Neural crest cell (in vitro differentiated cells): ENCODE results near the gene TSPO2. TPM values are rescaled to one million over a fixed set of nuclear protein-coding genes. Genes with fewer than 3 reads are reported as not detected.

Experiments
- DNase-seq: peaks from one replicate; pipeline ENCODE4 v3.0.0; 2021; ENCODE audit warnings: low read depth, mixed read lengths, low spot score
- H3K27ac Mint-ChIP-seq: one replicate; pipeline ENCODE4 v1.8.0; 2021; ENCODE audit warnings: mild to moderate bottlenecking, mixed read lengths; ENCODE audit not compliant: unreplicated experiment
- H3K27me3 Mint-ChIP-seq: 2 replicates; pipeline ENCODE4 v1.8.0; 2021; ENCODE audit warnings: low read depth, mild to moderate bottlenecking, mixed read lengths
- H3K36me3 Mint-ChIP-seq: 2 replicates; pipeline ENCODE4 v1.8.0; 2021; ENCODE audit warnings: low read depth, mild to moderate bottlenecking, mixed read lengths
- H3K4me1 Mint-ChIP-seq: 2 replicates; pipeline ENCODE4 v1.8.0; 2021; ENCODE audit warnings: mixed read lengths
- H3K4me3 Mint-ChIP-seq: one replicate; pipeline ENCODE4 v1.8.0; 2021; ENCODE audit warnings: mild to moderate bottlenecking, mixed read lengths
- H3K9me3 Mint-ChIP-seq: 2 replicates; pipeline ENCODE4 v1.8.0; 2021; ENCODE audit warnings: mixed read lengths
- CTCF ChIP-seq: fragments of 200-600 bp; sonication (generic); conservative IDR thresholded peaks from 2 replicates; pipeline ENCODE4 v1.5.0; 2021; ENCODE audit warnings: antibody characterized with exemption, mild to moderate bottlenecking
- total RNA-seq: library from RNA; stranded (reverse); gene quantifications from 2 replicates; pipeline ENCODE4 v1.2.1, GENCODE V29; 2021

Gene TSPO2
- total RNA-seq, 1 donor from 2014 or later = not detected

DNA sequence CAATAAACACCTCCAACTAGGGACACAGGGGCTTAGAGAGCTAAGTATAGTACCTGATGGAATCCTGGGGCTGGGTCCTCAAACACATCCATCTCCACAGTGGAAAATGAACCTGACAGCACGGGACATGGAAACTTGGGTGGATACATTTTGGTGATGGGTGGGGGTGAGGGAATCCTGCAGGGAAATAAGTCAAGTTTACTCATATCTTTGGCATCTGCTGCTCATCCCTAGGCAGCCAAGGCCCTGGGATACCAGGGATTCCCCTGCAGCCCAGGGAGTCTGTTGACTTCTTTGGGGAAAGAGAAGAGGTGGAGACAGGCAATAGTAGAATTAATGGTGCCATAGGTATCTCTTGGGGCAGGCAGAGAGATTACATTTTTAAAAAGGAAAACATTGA lies 17.3 kb downstream of the TSPO2 start:
- Mint-ChIP-seq H3K4me3 (no peak overlapping the region), H3K4me1 (peaks cover 5% of the 10 kb centered on the region), H3K9me3 (no peaks in the 10 kb centered on the region), H3K27ac (peak overlapping the region; percentile 30), H3K36me3 (no peaks in the 10 kb centered on the region), H3K27me3 (no peaks in the 10 kb centered on the region)
- TF ChIP-seq CTCF = no peak
- no peak for DNase-seq

DNA sequence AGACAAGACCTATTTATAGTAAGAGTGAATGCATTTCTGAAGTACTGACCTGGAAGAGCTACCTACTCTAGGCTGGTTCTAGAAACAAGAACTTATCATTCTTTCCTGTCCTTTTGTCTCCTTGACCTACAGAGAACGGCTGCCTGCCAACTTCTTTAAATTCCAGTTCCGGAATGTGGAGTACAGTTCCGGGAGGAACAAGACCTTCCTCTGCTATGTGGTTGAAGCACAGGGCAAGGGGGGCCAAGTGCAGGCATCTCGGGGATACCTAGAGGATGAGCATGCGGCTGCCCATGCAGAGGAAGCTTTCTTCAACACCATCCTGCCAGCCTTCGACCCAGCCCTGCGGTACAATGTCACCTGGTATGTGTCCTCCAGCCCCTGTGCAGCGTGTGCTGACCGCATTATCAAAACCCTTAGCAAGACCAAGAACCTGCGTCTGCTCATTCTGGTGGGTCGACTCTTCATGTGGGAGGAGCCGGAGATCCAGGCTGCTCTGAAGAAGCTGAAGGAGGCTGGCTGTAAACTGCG lies 19.0 kb downstream of the TSPO2 start:
- no peak for TF ChIP-seq CTCF
- no peaks in the 10 kb centered on the region for H3K36me3 Mint-ChIP-seq
- no peak overlapping the region for H3K4me3 Mint-ChIP-seq
- DNase-seq = no peak
- no peaks in the 10 kb centered on the region for H3K27me3 Mint-ChIP-seq
- no peak overlapping the region for H3K27ac Mint-ChIP-seq
- no peaks in the 10 kb centered on the region for H3K4me1 Mint-ChIP-seq
- H3K9me3 Mint-ChIP-seq = no peaks in the 10 kb centered on the region

DNA sequence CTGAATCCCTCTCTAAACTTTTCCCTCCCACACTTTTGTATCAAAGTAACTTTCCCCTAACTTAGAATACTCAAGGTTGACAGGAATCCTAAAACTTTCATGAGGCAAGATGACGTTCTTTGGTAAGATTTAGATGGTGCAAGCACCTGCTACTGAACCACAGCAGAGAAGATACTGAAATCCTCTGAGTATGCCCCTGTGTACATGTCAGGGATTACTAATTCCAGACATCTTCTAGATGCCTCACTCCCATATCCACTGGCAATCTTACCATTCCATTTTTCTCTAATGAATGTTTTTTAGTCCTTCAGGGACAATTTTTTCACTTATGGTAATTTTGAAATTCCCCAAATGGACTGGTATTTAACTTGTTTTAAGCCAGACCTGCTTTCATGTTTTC lies 19.8 kb downstream of the TSPO2 start:
- TF ChIP-seq CTCF = no peak
- Mint-ChIP-seq H3K27ac (no peak overlapping the region), H3K27me3 (no peaks in the 10 kb centered on the region), H3K9me3 (no peaks in the 10 kb centered on the region), H3K4me3 (no peak overlapping the region), H3K36me3 (no peaks in the 10 kb centered on the region), H3K4me1 (peaks cover 4% of the 10 kb centered on the region)
- no peak for DNase-seq

GRCh38 chr6:41063884-41064285 lies 21.6 kb downstream of the TSPO2 start:
- no peak for DNase-seq
- H3K4me3 Mint-ChIP-seq = no peak overlapping the region
- H3K9me3 Mint-ChIP-seq = no peaks in the 10 kb centered on the region
- H3K27me3 Mint-ChIP-seq = no peaks in the 10 kb centered on the region
- peaks cover 4% of the 10 kb centered on the region for H3K4me1 Mint-ChIP-seq
- no peak for TF ChIP-seq CTCF
- no peaks in the 10 kb centered on the region for H3K36me3 Mint-ChIP-seq
- H3K27ac Mint-ChIP-seq = no peak overlapping the region

GRCh38 chr6:41064841-41065240 lies 22.6 kb downstream of the TSPO2 start:
- peaks cover 4% of the 10 kb centered on the region for H3K4me1 Mint-ChIP-seq
- H3K4me3 Mint-ChIP-seq = no peak overlapping the region
- no peak overlapping the region for H3K27ac Mint-ChIP-seq
- H3K27me3 Mint-ChIP-seq = no peaks in the 10 kb centered on the region
- no peaks in the 10 kb centered on the region for H3K9me3 Mint-ChIP-seq
- no peak for TF ChIP-seq CTCF
- H3K36me3 Mint-ChIP-seq = no peaks in the 10 kb centered on the region
- no peak for DNase-seq
